Suprapubic skin (tissue), 3 donors: ENCODE measurements around the gene GRM7.

ENCODE experiments used
- CTCF ChIP-seq, 2 donors: fragments of 200-600 bp in 1 of 2; fragments of 450-650 bp in 1 of 2; sonication (generic) in 1 of 2; IDR thresholded peaks; one replicate each; pipeline ENCODE4 v1.5.1; 2016 to 2019; ENCODE audit warnings: antibody characterized with exemption in 2 of 2, mild to moderate bottlenecking in 1 of 2, moderate library complexity in 1 of 2
- EP300 ChIP-seq: sonication (generic); formaldehyde crosslinking; IDR thresholded peaks from one replicate; pipeline ENCODE4 v1.6.1; 2017; ENCODE audit warnings: antibody characterized with exemption

DNA sequence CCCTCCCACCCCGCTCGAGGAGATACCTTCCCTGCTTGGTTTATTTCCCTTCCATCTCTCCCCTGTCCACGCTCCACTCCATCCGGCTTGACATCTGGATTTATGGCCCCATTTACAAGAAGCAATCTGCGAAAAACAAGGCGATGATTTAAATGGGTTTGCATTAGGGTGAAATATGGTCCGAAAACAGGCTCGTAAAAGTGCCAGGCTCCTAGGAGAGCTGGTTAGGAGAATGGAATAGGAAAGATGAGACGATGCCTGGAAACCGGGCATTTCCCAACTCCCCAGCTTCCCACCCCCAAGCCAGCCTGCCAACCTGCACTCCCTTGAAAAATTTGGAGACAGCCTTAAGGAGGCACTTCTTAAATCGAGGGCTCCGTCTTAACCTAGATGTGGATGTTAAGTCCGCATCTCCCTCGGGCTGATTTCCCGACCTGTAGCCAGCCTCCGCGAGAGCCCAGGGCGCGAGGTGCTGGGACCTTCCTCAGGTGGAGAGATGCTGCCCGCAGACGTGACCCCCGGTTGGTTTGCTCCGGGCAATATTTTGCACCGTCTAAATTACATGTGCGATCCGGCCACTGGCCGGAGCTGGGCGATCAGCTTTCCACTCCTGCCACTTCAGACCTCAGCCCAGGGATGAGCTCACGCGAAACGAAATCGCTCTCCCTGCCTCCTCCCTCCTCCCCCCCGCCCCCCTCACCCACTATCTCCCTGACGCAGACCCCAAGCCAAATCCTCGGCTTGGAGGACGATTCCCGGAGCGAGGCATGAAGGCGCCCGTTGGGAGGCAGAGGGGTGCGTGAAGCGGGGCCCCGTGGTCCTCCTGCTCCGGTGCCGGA, 1.3 kb downstream of the GRM7 start:
- TF ChIP-seq CTCF (IDR thresholded peaks at IDR 0.05) (no peak), EP300 (no peak)
